Stimulated activated CD4-positive, alpha-beta T cell treated with anti-CD3 and anti-CD28 coated beads, Interleukin-4, amount 100 ng/mL, for 4 hours (primary cell): ENCODE results near the gene STK35.

Experiments used
- DNase-seq, 2 experiments: peaks; one replicate each; pipeline ENCODE4 v3.0.0-alpha.2; 2020

Gene STK35

GRCh38 chr20:2136275-2136674 is 34.6 kb downstream of the STK35 start:
- DNase-seq: no peak

GRCh38 chr20:2137552-2138201 is 36.0 kb downstream of the STK35 start:
- DNase-seq: no peak

GRCh38 chr20:2138396-2138795 is 36.8 kb downstream of the STK35 start:
- no peak for DNase-seq

GRCh38 chr20:2139250-2139649 is 37.6 kb downstream of the STK35 start:
- no peak for DNase-seq

- DNase-seq: no peak
These were observed 38.1 kb downstream of the STK35 start for GRCh38 chr20:2139736-2140135.

- no peak for DNase-seq
These were observed 38.9 kb downstream of the STK35 start for GRCh38 chr20:2140561-2140960.

- no peak for DNase-seq
These were observed 40.3 kb downstream of the STK35 start for GRCh38 chr20:2141600-2142575.

- no peak for DNase-seq
These were observed 41.0 kb downstream of the STK35 start for GRCh38 chr20:2142649-2143048.

- no peak for DNase-seq
These were observed 42.0 kb downstream of the STK35 start for GRCh38 chr20:2143594-2143993.

GRCh38 chr20:2144850-2145249 is 43.2 kb downstream of the STK35 start:
- no peak for DNase-seq

- no peak for DNase-seq
These were observed 43.7 kb downstream of the STK35 start for GRCh38 chr20:2145376-2145775.

GRCh38 chr20:2146080-2146867 is 44.6 kb downstream of the STK35 start:
- no peak for DNase-seq

- no peak for DNase-seq
These were observed 47.9 kb downstream of the STK35 start for GRCh38 chr20:2149507-2149906.

- DNase-seq: no peak
These were observed 49.0 kb downstream of the STK35 start for GRCh38 chr20:2150660-2151059.

- no peak for DNase-seq
These were observed 50.2 kb downstream of the STK35 start for GRCh38 chr20:2151858-2152281.

GRCh38 chr20:2152317-2152716 is 50.7 kb downstream of the STK35 start:
- no peak for DNase-seq

GRCh38 chr20:2153326-2153725 is 51.7 kb downstream of the STK35 start:
- no peak for DNase-seq

GRCh38 chr20:2156224-2156623 is 54.6 kb downstream of the STK35 start:
- no peak for DNase-seq

- no peak for DNase-seq
These were observed 55.3 kb downstream of the STK35 start for GRCh38 chr20:2156666-2157624.

GRCh38 chr20:2162125-2162822 is 60.6 kb downstream of the STK35 start:
- DNase-seq: no peak

GRCh38 chr20:2162823-2163166 is 61.2 kb downstream of the STK35 start:
- DNase-seq: no peak

- DNase-seq: no peak
These were observed 61.7 kb downstream of the STK35 start for GRCh38 chr20:2163312-2163711.
